ENCODE results near the gene PRPF38A. TPM values are rescaled to one million over a fixed set of nuclear protein-coding genes. Genes with fewer than 3 reads are reported as not detected.

The PRPF38A gene
- total and polyA plus RNA-seq, 2 donors (not counting 3 experiments of a cell fraction or from before 2014, with no cell fraction given): 16.0 to 42.0 TPM

GRCh38 chr1:52359676-52360594 lies 44.5 kb upstream of the PRPF38A start:
- no peak overlapping the region for H3K4me3 ChIP-seq (replicated peaks in 1 of 3; ENCODE audit: insufficient read depth in 1 of 3, low read depth in 1 of 3, low read length in 3 of 3)
- FAIRE-seq (no peak), DNase-seq (ENCODE audit: low read depth, low spot score) (no peak)
- no peaks in the 10 kb centered on the region for H4K20me1 ChIP-seq (replicated peaks; ENCODE audit: control insufficient read depth, extremely low read depth, insufficient read depth, low read length)
- dilution Hi-C loops (cut with MboI; ENCODE audit: extremely low pct_ligation_motif_present, low sequenced_read_pairs) (no loop called here), intact Hi-C loops (cut with micrococcal nuclease) (no loop called here)
- H3K79me2 ChIP-seq (ENCODE audit: control insufficient read depth, insufficient read depth, low read length): peaks cover 18% of the 10 kb centered on the region
- H3K27me3 ChIP-seq (ENCODE audit: control insufficient read depth in 2 of 2, insufficient read depth in 2 of 2, low read length in 2 of 2): no peaks in the 10 kb centered on the region
- CTCF ChIA-PET: interaction anchor here (0.5 to 1.5 kb wide), 2 partner anchors 8 to 381 kb away, joined by 3 to 4 read pairs; no protein-coding TSS in a partner anchor
- no peak overlapping the region for H3K9ac ChIP-seq (replicated peaks; ENCODE audit: extremely low read depth, insufficient read depth, low read length)
- H3K36me3 ChIP-seq (ENCODE audit: control insufficient read depth in 2 of 2, extremely low read depth in 1 of 2, insufficient read depth in 2 of 2, low read length in 2 of 2): peaks cover 25 to 77% of the 10 kb centered on the region in 2 experiments
- no peak overlapping the region for H3K27ac ChIP-seq (ENCODE audit: insufficient read depth, low read depth, low read length)
- POLR2A ChIA-PET: no interaction called here
- no peak overlapping the region for H3K4me2 ChIP-seq (ENCODE audit: insufficient read depth, low read length)
- TF ChIP-seq JUN (IDR thresholded peaks at IDR 0.05; ENCODE audit: borderline replicate concordance, insufficient read depth, insufficient read length, low read depth) (no peak), MYC (IDR thresholded peaks at IDR 0.05; ENCODE audit: low read depth, low read length) (no peak), GATA2 (IDR thresholded peaks at IDR 0.05; ENCODE audit: insufficient read depth, insufficient read length, low read depth, low read length) (no peak), FOS (IDR thresholded peaks at IDR 0.05; ENCODE audit: borderline replicate concordance, insufficient read depth, low read length) (no peak), POLR2AphosphoS5 (IDR thresholded peaks at IDR 0.05; ENCODE audit: insufficient read depth, low read depth, low read length) (no peak), EZH2 (IDR thresholded peaks at IDR 0.05; ENCODE audit: borderline replicate concordance, low read depth, low read length, severe bottlenecking) (no peak)
- TF ChIP-seq, protein P1, sequence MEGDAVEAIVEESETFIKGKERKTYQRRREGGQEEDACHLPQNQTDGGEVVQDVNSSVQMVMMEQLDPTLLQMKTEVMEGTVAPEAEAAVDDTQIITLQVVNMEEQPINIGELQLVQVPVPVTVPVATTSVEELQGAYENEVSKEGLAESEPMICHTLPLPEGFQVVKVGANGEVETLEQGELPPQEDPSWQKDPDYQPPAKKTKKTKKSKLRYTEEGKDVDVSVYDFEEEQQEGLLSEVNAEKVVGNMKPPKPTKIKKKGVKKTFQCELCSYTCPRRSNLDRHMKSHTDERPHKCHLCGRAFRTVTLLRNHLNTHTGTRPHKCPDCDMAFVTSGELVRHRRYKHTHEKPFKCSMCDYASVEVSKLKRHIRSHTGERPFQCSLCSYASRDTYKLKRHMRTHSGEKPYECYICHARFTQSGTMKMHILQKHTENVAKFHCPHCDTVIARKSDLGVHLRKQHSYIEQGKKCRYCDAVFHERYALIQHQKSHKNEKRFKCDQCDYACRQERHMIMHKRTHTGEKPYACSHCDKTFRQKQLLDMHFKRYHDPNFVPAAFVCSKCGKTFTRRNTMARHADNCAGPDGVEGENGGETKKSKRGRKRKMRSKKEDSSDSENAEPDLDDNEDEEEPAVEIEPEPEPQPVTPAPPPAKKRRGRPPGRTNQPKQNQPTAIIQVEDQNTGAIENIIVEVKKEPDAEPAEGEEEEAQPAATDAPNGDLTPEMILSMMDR (IDR thresholded peaks at IDR 0.05; ENCODE audit: extremely low read depth in 1 of 2, insufficient read depth in 1 of 2, low read depth in 1 of 2, low read length in 2 of 2): no peak
- TF ChIP-seq, protein P2, sequence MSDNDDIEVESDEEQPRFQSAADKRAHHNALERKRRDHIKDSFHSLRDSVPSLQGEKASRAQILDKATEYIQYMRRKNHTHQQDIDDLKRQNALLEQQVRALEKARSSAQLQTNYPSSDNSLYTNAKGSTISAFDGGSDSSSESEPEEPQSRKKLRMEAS (IDR thresholded peaks at IDR 0.05; ENCODE audit: insufficient read depth, insufficient read length): no peak
- H3K4me1 ChIP-seq (ENCODE audit: control insufficient read depth, extremely low read depth, insufficient read depth, low read length): peaks cover 5% of the 10 kb centered on the region
- H3K9me1 ChIP-seq (replicated peaks; ENCODE audit: control insufficient read depth, extremely low read depth, insufficient read depth, low read length): no peaks in the 10 kb centered on the region
- H2AFZ ChIP-seq (ENCODE audit: low read depth, low read length): no peak overlapping the region
- no peaks in the 10 kb centered on the region for H3K9me3 ChIP-seq (replicated peaks; ENCODE audit: control insufficient read depth, insufficient read depth, low read length)
- no TSS peak for BruUV-seq (replicated peaks)

Data from endothelial cell of umbilical vein (primary cell).